ENCODE results near the gene TMPRSS7.

- TF ChIP-seq YY1 (IDR thresholded peaks at IDR 0.05; ENCODE audit: insufficient read depth, insufficient read length) (no peak), SUZ12 (IDR thresholded peaks at IDR 0.05; ENCODE audit: extremely low read depth, insufficient read depth, insufficient read length) (no peak)
Measured at GRCh38 chr3:112124907-112125607, 90.5 kb downstream of the TMPRSS7 start.

Measured in NT2/D1 (cell line).